ENCODE results near the gene GRXCR2.
"Not testable (repeated sequence)": the region's sequence is repeated elsewhere in the genome, so short reads cannot be mapped to it uniquely, and the experiment has no call there.

Gene GRXCR2

GRCh38 chr5:145847499-145848497 is 25.0 kb downstream of the GRXCR2 start:
- Histone ChIP-seq H3K4me1 (no peaks in the 10 kb centered on the region), H3K4me3 (ENCODE audit: low read depth, low read length) (no peak overlapping the region), H3K9me3 (no peaks in the 10 kb centered on the region), H3K36me3 (no peaks in the 10 kb centered on the region), H3K27me3 (no peaks in the 10 kb centered on the region)
- no peak for DNase-seq
- no peak for TF ChIP-seq CTCF (IDR thresholded peaks at IDR 0.05; ENCODE audit: low read depth, low read length)

- no peak for TF ChIP-seq CTCF (IDR thresholded peaks at IDR 0.05; ENCODE audit: low read depth, low read length)
- H3K4me3 ChIP-seq (ENCODE audit: low read depth, low read length), result no peak overlapping the region
- no peaks in the 10 kb centered on the region for H3K4me1 ChIP-seq
- no peaks in the 10 kb centered on the region for H3K27me3 ChIP-seq
- DNase-seq, result no peak
- H3K36me3 ChIP-seq, result no peaks in the 10 kb centered on the region
- H3K9me3 ChIP-seq, result no peaks in the 10 kb centered on the region
Measured at GRCh38 chr5:145846081-145846480, 26.7 kb downstream of the GRXCR2 start.

GRCh38 chr5:145841299-145841698 is 31.5 kb downstream of the GRXCR2 start:
- TF ChIP-seq CTCF (IDR thresholded peaks at IDR 0.05; ENCODE audit: low read depth, low read length), result no peak
- Histone ChIP-seq H3K36me3 (no peaks in the 10 kb centered on the region), H3K4me3 (ENCODE audit: low read depth, low read length) (no peak overlapping the region), H3K9me3 (no peaks in the 10 kb centered on the region), H3K27me3 (no peaks in the 10 kb centered on the region), H3K4me1 (no peaks in the 10 kb centered on the region)
- DNase-seq, result no peak

- Histone ChIP-seq H3K4me1 (no peaks in the 10 kb centered on the region), H3K27me3 (no peaks in the 10 kb centered on the region), H3K36me3 (no peaks in the 10 kb centered on the region), H3K4me3 (ENCODE audit: low read depth, low read length) (no peak overlapping the region), H3K9me3 (no peaks in the 10 kb centered on the region)
- DNase-seq, result no peak
- TF ChIP-seq CTCF (IDR thresholded peaks at IDR 0.05; ENCODE audit: low read depth, low read length), result no peak
Measured at GRCh38 chr5:145840458-145841132, 32.2 kb downstream of the GRXCR2 start.

- H3K27me3 ChIP-seq, result no peaks in the 10 kb centered on the region
- DNase-seq, result no peak
- no peaks in the 10 kb centered on the region for H3K36me3 ChIP-seq
- no peaks in the 10 kb centered on the region for H3K4me1 ChIP-seq
- H3K9me3 ChIP-seq, result no peaks in the 10 kb centered on the region
- TF ChIP-seq CTCF (IDR thresholded peaks at IDR 0.05; ENCODE audit: low read depth, low read length), result no peak
- H3K4me3 ChIP-seq (ENCODE audit: low read depth, low read length), result no peak overlapping the region
Measured at GRCh38 chr5:145838276-145838675, 34.5 kb downstream of the GRXCR2 start.

- DNase-seq; H3K4me3 ChIP-seq (ENCODE audit: low read depth, low read length): not testable (repeated sequence)
Measured at GRCh38 chr5:145836241-145836640, 36.6 kb downstream of the GRXCR2 start.

More at GRCh38 chr5:145836241-145836640, 36.6 kb downstream of the GRXCR2 start:
- H3K4me1 ChIP-seq, H3K27me3 ChIP-seq, H3K9me3 ChIP-seq, H3K36me3 ChIP-seq: not testable (repeated sequence)
